DMS114 treated with DMSO at 0.1 percent for 48 hours (cell line): ENCODE data around the gene AUP1.

Experiments used
- DNase-seq: peaks from one replicate; lab custom pipeline; 2025; ENCODE audit not compliant: unreplicated experiment; lab: John Stamatoyannopoulos, UW

Gene AUP1

GRCh38 chr2:74556831-74557370 is 27.4 kb upstream of the AUP1 start:
- DNase-seq = no peak

GRCh38 chr2:74556159-74556558 is 26.7 kb upstream of the AUP1 start:
- no peak for DNase-seq

DNA sequence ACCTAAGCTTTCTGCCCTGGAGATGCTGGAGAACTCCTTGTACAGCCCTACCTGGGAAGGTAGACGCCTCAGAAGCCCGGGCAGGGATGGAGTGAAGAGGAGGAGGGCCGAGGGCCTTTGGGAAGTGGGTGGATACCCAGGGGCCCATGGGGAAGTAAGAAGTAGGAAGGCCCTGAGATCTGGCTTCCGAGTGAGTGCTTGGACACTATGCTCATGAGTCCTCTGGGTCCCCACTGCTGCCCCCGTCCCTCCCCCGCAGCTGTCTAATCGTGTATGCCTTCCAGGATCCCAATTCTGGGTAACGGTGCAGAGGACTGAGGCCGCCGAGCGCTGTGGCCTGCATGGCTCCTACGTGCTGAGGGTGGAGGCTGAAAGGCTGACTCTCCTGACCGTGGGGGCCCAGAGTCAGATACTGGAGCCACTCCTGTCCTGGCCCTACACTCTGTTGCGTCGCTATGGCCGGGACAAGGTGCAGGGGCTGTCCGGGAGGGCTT is 26.2 kb upstream of the AUP1 start:
- DNase-seq = no peak

DNA sequence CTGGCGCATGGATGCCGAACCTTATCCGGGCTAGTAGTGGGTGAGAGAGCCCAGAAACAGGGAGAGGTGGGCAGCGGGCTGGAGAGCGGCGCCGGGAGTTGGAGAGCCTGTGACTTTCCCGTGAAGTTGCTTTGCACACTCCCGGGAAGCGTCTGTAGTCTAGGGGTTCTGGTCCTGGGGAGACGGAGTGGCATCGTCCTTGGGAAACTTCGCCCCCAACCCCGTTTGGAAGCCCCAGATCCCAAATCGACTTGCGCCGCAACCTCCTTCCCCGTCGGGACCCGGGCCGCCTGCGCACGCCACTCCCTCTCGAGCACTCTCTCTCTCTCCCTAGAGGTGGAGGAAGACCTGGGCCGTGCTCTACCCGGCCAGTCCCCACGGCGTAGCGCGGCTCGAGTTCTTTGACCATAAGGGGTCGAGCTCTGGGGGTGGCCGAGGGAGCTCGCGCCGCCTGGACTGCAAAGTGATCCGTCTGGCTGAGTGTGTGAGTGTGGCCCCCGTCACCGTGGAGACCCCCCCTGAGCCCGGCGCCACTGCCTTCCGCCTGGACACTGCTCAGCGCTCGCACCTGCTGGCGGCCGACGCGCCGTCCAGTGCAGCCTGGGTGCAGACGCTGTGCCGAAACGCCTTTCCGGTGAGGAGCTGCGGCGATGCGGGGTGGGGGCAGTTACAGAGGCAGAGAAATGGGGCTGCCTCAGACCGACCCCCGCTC is 25.5 kb upstream of the AUP1 start:
- no peak for DNase-seq

DNA sequence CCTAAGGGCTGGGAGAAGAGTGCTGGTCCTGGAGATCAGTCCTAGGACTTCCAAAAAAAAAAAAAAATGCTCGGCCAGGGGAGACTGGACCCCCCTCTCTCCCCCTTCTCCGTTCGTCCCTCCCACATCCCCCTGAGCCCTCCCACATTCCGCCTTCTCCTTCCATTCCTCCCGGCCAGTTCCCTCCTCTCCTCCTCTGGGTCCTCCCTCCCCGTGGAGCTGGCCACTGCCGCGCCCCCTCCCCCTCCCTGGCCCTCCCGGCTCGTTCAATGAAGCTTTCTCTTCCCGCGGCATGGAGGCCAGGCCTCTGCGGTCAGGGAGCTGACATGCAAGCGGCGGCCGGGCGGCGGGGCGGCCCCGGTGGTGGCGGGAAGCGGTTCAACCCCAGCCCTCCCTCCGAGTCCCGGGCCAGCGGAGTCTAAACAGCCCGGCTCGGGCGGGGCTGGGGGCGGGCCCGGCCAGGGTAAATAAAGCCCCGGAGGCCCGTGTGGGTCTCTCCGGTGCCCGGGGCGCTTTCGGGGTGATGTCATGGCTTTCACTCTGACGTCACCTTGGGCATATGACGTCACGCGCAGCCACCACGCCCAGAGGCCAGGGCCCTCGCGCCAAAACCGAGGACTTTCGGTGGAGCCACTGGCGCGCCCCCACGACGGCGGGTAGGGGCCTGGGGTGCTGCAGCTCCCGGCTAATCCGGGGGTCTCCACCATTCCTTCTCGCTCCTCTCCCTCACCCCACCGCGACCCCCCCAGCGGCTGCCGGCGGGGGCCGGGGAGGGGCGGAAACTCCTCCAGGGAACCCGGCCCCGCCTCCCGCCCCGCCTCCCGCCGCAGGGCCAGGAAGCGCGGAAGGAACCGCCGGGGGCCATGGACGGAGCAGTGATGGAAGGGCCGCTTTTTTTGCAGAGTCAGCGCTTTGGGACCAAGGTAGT is 24.6 kb upstream of the AUP1 start, which contains the start of the genes DOK1 and LOXL3:
Gene DOK1, plus strand, starts transcription at position 829 of the 928 bp plus-strand sequence. Its CDS starts 35 bp downstream, at position 864.
Gene LOXL3, minus strand, starts transcription at position 51 of the 928 bp plus-strand sequence. CDS start 1,308 bp downstream, outside the sequence.
- peak; percentile 78 for DNase-seq

DNA sequence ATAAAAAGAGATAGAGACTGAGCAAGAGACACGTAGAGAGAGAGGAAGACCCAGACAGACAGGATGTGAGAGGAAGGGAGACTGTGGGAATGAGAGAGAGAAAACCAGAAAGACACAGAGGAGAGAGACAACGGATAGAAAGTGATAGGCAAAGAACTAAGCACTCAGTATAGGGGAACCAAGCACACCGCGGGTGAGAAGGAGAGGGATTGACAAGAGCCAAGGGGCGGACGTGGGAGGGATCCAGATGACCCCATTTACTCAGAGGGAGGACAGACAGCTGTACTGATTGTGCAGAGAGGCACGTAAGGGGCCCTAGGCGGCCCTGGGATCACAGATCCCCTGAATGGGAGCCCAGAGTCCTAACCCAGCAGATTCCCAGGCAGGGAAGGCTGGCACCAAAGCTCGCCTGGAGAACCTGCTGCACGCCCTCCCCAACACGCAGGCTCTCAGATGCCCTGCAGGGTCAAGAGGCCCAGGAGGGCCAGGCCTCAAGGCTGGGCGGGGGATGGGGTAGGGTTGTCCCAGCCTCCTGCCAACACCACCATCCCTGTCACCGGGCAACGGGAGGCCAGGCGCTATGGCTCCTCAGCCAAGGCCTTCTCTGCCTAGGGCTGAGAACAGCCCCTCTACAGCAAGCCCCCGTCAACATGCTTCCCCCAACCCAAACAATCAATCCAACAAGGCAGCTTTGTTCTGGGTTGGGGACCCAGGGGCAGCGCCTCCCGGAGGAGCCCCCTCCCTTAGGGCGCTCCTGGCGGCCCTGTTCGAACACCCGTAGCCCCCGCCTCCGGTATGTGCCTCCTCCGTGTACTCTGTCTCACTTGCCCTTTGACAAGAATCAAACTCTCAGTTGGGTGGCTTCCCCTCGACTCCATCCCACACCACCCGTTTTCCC is 23.7 kb upstream of the AUP1 start:
- DNase-seq = no peak

DNA sequence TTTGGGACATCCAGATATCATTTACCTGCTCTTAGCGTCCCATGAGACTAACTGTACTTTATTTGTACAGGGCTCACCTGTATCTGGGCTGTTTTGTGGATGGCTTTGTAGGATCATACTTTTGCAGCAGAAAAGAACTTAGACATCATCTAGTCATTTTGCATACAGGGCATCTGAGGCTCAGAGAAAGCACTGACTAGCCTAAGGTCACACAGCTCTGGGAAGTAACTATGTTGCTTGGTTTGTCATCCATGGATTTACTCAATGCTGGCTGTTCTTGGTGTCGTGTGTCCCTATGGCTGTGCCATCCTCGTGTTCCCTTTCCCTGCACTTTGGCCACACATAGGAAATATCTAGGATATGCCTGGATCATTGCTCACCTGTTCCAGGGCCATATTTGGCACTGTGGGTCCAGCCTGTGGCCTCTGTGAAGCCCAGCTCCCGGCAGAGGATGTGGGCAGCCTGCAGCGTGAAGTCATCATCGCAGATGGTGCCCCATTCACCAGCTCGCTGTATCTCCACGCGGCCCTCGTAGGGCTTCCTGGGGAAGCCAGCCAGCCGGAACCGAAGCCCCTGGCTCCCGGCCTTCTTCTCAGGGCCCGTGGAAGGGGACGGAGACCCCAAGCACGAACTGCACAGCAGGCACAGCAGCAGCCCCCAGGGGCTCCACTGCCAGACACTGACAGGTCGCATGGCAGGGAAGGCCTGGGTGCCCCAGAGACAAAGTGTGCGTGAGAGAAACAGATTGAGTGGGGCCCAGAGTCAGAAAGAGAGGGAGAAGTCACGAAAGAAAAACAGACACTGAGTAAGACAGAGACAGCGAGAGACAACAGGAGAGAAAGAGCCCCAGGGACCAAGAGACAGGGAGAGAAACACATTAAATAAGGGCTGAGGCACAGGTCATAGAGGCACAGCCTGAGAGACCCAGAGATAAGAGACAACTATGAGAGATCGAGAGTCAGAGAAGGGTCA is 22.7 kb upstream of the AUP1 start:
- DNase-seq = no peak

GRCh38 chr2:74551530-74551929 is 22.0 kb upstream of the AUP1 start:
- DNase-seq = no peak

- no peak for DNase-seq
Measured at GRCh38 chr2:74550231-74550630, 20.7 kb upstream of the AUP1 start.

DNA sequence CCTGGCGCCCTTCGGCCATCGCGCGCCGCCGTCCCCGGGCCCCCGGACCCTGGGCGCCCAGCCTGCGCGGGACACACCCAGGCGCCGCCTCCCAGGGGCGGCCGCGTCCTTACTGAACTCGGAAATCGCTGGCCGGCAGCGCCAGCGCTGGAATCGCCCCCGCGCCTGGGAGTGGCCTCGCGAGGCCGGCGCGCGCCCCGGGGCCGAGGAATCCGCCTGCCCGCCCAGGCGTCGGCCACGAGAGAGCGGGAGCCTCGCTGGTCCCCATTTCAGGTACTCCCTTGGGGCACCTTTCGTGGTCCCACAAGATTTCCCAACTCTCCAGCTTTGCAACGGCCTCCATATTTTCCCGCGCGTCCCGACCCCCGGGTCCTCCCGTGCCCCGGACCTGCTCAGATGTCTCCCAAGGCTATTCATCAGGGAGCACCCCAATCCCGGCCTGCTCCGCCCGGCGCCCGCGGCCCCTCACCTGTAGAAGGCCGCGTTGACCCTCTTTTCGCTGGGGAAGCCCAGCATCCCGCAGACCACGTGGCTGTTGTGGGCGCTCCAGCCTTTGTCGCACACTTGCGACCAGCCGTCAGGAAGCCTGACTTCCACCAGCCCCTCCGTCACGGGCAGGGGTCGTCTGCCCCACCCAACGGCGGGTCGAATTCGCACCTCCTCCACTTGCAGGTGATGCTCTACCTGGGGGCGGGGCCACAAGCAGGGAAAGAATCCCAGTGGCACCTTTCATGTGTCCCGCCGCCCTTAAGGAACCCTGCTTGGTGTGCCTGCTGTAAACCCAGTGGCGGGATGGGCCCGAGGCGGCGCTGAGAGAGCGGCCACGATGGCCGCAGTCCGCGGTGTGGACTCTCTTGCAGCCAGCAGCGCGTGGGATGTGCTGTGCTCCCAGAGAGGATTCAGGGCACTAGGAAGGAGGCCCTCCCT is 19.7 kb upstream of the AUP1 start:
- DNase-seq = peak; percentile 48

DNA sequence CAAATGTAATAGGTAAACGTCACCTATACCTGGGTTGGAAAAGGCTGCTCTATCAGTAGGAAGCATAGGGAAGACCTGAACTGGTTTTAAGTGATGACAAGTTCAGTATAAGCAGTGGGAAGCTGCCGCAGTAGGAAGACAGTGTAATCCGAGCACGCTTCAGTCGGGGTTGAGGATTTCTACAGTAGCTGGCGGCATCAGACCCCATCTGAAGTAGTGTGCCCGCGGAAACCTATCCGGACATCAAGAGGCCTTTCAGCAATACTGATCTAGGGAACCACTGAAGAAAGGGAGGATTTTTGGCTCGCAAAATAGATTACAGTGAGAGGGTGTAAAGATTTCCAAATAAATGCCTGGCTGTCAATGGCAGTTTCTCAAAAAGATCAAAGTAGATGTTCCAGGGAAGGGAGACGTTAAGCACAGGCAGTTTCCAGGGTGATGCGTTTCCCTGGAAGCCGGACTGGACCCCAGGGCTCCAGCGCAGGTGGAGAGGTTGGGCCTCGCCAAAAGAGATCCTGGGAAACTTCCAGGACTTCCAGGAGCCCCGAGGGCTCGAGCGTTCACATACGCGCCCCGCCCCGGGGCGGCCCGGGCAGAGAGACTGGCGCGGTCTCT is 18.9 kb upstream of the AUP1 start:
- DNase-seq = no peak

DNA sequence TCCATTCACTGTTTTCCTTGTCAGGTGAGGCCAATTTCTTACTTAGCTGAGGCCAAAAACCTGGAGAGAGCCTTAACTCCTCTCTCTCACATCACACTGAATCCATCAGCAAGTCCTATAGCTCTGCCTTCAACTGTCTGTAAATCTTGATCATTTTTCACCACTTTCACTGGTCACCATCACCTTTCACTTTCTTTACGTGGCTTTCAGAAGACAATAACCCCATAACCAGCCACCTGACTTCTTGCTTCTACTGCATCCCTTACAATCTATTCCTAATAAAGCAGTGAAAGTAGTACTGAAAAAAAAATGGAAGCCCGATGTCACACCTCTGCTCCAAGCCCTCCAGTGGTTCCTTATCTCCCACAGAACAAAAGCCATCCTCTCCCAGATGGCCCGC is 16.5 kb upstream of the AUP1 start:
- DNase-seq = no peak

DNA sequence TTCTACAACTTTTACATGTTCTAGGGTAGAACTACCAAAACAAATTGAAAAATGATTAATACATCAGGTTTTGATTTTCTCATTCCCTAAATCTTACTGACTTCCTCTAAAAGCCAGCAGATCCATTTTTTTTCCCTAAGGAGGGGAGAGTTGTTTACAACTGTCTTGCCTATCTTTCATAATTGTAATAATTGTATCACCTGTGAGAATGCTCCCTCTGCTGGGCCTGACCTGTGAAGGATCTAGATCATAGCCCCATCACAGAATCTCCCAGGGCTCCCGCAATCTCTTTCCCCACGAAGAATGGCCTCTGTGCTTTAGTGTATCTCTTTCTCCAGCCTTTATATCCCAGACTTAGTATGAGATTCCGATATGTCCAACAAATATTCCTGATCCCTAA is 15.1 kb upstream of the AUP1 start:
- DNase-seq = no peak

DNA sequence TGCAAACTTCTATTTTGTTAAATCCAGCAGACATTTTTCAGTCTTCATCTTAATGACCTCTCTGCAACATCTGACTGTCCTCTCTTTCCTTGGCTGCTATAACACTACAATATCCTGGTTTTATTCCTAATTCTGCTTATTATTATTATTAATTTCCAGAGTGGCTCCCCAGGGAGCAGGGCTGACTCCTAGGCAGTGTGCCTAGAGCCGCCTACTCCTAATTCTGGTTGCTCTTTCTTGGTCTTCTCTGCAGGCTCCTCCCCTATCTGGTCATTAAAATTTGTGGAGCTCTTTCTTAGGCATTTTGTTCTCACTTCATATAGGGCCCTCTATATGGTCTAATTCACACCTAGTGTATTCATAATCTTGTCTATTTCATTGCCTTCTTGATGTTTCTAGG is 13.5 kb upstream of the AUP1 start:
- DNase-seq = no peak

DNA sequence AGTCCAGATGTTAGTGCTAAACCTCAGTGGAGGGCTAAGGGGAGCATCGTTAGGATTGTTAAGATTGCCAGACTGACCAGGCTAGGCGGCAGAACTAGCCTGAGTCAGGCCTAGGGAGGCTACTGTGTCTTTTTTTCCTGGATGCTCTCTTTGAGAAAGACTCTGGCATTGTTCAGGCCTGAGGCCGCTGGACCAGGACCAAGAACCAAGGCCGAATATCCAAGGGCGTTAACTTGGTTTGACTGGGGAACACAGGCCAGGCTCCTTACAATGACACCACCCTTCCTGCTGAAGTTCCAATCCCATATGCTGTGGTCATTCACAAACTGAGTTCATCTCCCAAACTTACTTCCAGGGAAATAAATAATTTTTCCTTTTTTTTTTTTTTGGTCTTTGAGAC is 10.8 kb upstream of the AUP1 start:
- DNase-seq = no peak

GRCh38 chr2:74538881-74539339 is 9.4 kb upstream of the AUP1 start:
- DNase-seq = no peak

DNA sequence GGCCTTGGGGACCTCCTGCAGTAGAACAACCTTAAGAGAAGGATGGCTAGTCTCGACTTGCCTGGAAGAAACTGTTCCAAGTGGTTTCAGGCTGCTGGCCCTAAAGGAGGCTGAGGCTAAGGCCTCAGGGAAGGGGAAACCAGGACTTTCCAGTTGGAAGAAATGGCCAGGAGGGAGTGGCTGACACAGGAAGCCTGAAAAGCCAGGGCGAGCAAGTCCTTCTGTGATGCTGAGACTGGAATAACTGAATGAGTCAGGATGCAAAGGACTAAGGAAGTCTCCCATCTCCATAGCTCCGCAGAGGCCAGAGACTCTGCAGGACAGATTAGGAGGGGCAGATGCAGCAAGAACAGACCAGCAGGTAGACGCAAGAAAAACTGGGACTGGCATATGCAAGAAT is 7.6 kb upstream of the AUP1 start:
- DNase-seq = no peak
